ENCODE measurements around the gene EGFL7.
"Not testable (repeated sequence)": the region's sequence is repeated elsewhere in the genome, so short reads cannot be mapped to it uniquely, and the experiment has no call there.

Gene EGFL7

GRCh38 chr9:136700959-136701667, 38.4 kb downstream of the EGFL7 start:
- H3K4me3 ChIP-seq (ENCODE audit: insufficient read depth, low read depth, low read length, poor library complexity, severe bottlenecking) = peak overlapping the region; percentile 43
- DNase-seq = peak in 2 of 3 donors; percentile 15 to 27
- no peak overlapping the region for H3K27ac ChIP-seq (ENCODE audit: insufficient read depth, low read length, poor library complexity, severe bottlenecking)
- H3K36me3 ChIP-seq (ENCODE audit: control insufficient read depth, insufficient read depth, low read length) = no peaks in the 10 kb centered on the region
- no peaks in the 10 kb centered on the region for H3K9me3 ChIP-seq (ENCODE audit: control insufficient read depth, low read length)
- H3K4me1 ChIP-seq (ENCODE audit: control insufficient read depth, insufficient read depth, low read length, poor library complexity, severe bottlenecking) = peaks cover 13% of the 10 kb centered on the region
- H3K27me3 ChIP-seq (replicated peaks; ENCODE audit: control insufficient read depth, insufficient read depth, low read length, poor library complexity, severe bottlenecking) = no peaks in the 10 kb centered on the region

- H3K4me3 ChIP-seq (ENCODE audit: insufficient read depth, low read depth, low read length, poor library complexity, severe bottlenecking) = peak overlapping the region; percentile 43
- no peak overlapping the region for H3K27ac ChIP-seq (ENCODE audit: insufficient read depth, low read length, poor library complexity, severe bottlenecking)
- no peaks in the 10 kb centered on the region for H3K36me3 ChIP-seq (ENCODE audit: control insufficient read depth, insufficient read depth, low read length)
- no peaks in the 10 kb centered on the region for H3K27me3 ChIP-seq (replicated peaks; ENCODE audit: control insufficient read depth, insufficient read depth, low read length, poor library complexity, severe bottlenecking)
- H3K9me3 ChIP-seq (ENCODE audit: control insufficient read depth, low read length) = no peaks in the 10 kb centered on the region
- DNase-seq = no peak
- H3K4me1 ChIP-seq (ENCODE audit: control insufficient read depth, insufficient read depth, low read length, poor library complexity, severe bottlenecking) = peaks cover 13% of the 10 kb centered on the region
Observed at GRCh38 chr9:136701668-136702053, 38.9 kb downstream of the EGFL7 start.

- no peaks in the 10 kb centered on the region for H3K27me3 ChIP-seq (replicated peaks; ENCODE audit: control insufficient read depth, insufficient read depth, low read length, poor library complexity, severe bottlenecking)
- H3K4me1 ChIP-seq (ENCODE audit: control insufficient read depth, insufficient read depth, low read length, poor library complexity, severe bottlenecking) = peaks cover 13% of the 10 kb centered on the region
- H3K9me3 ChIP-seq (ENCODE audit: control insufficient read depth, low read length) = no peaks in the 10 kb centered on the region
- H3K36me3 ChIP-seq (ENCODE audit: control insufficient read depth, insufficient read depth, low read length) = no peaks in the 10 kb centered on the region
- H3K27ac ChIP-seq (ENCODE audit: insufficient read depth, low read length, poor library complexity, severe bottlenecking) = no peak overlapping the region
- no peak for DNase-seq
- H3K4me3 ChIP-seq (ENCODE audit: insufficient read depth, low read depth, low read length, poor library complexity, severe bottlenecking) = no peak overlapping the region
Observed at GRCh38 chr9:136703276-136703860, 40.7 kb downstream of the EGFL7 start.

GRCh38 chr9:136704741-136705140, 42.0 kb downstream of the EGFL7 start:
- peaks cover 13% of the 10 kb centered on the region for H3K4me1 ChIP-seq (ENCODE audit: control insufficient read depth, insufficient read depth, low read length, poor library complexity, severe bottlenecking)
- H3K4me3 ChIP-seq (ENCODE audit: insufficient read depth, low read depth, low read length, poor library complexity, severe bottlenecking); H3K27ac ChIP-seq (ENCODE audit: insufficient read depth, low read length, poor library complexity, severe bottlenecking); DNase-seq; H3K9me3 ChIP-seq (ENCODE audit: control insufficient read depth, low read length); H3K27me3 ChIP-seq (replicated peaks; ENCODE audit: control insufficient read depth, insufficient read depth, low read length, poor library complexity, severe bottlenecking); H3K36me3 ChIP-seq (ENCODE audit: control insufficient read depth, insufficient read depth, low read length): not testable (repeated sequence)

GRCh38 chr9:136705564-136705963, 42.8 kb downstream of the EGFL7 start:
- Histone ChIP-seq H3K27me3 (replicated peaks; ENCODE audit: control insufficient read depth, insufficient read depth, low read length, poor library complexity, severe bottlenecking) (no peaks in the 10 kb centered on the region), H3K27ac (ENCODE audit: insufficient read depth, low read length, poor library complexity, severe bottlenecking) (no peak overlapping the region)

GRCh38 chr9:136707011-136707410, 44.3 kb downstream of the EGFL7 start:
- no peak overlapping the region for H3K27ac ChIP-seq (ENCODE audit: insufficient read depth, low read length, poor library complexity, severe bottlenecking)
- no peaks in the 10 kb centered on the region for H3K9me3 ChIP-seq (ENCODE audit: control insufficient read depth, low read length)
- no peak for DNase-seq
- no peak overlapping the region for H3K4me3 ChIP-seq (ENCODE audit: insufficient read depth, low read depth, low read length, poor library complexity, severe bottlenecking)
- H3K27me3 ChIP-seq (replicated peaks; ENCODE audit: control insufficient read depth, insufficient read depth, low read length, poor library complexity, severe bottlenecking) = peaks cover 10% of the 10 kb centered on the region
- H3K4me1 ChIP-seq (ENCODE audit: control insufficient read depth, insufficient read depth, low read length, poor library complexity, severe bottlenecking) = peaks cover 6% of the 10 kb centered on the region
- no peaks in the 10 kb centered on the region for H3K36me3 ChIP-seq (ENCODE audit: control insufficient read depth, insufficient read depth, low read length)

More at GRCh38 chr9:136705564-136705963, 42.8 kb downstream of the EGFL7 start:
- Histone ChIP-seq H3K4me1 (ENCODE audit: control insufficient read depth, insufficient read depth, low read length, poor library complexity, severe bottlenecking) (peaks cover 8% of the 10 kb centered on the region), H3K4me3 (ENCODE audit: insufficient read depth, low read depth, low read length, poor library complexity, severe bottlenecking) (no peak overlapping the region), H3K9me3 (ENCODE audit: control insufficient read depth, low read length) (no peaks in the 10 kb centered on the region), H3K36me3 (ENCODE audit: control insufficient read depth, insufficient read depth, low read length) (no peaks in the 10 kb centered on the region)
- no peak for DNase-seq

- Histone ChIP-seq H3K4me1 (ENCODE audit: control insufficient read depth, insufficient read depth, low read length, poor library complexity, severe bottlenecking) (peaks cover 12% of the 10 kb centered on the region), H3K9me3 (ENCODE audit: control insufficient read depth, low read length) (no peaks in the 10 kb centered on the region), H3K27ac (ENCODE audit: insufficient read depth, low read length, poor library complexity, severe bottlenecking) (no peak overlapping the region), H3K36me3 (ENCODE audit: control insufficient read depth, insufficient read depth, low read length) (no peaks in the 10 kb centered on the region), H3K27me3 (replicated peaks; ENCODE audit: control insufficient read depth, insufficient read depth, low read length, poor library complexity, severe bottlenecking) (peaks cover 16% of the 10 kb centered on the region), H3K4me3 (ENCODE audit: insufficient read depth, low read depth, low read length, poor library complexity, severe bottlenecking) (no peak overlapping the region)
- no peak for DNase-seq
Observed at GRCh38 chr9:136707849-136708517, 45.3 kb downstream of the EGFL7 start.

GRCh38 chr9:136709454-136710109, 46.9 kb downstream of the EGFL7 start:
- H3K4me1 ChIP-seq (ENCODE audit: control insufficient read depth, insufficient read depth, low read length, poor library complexity, severe bottlenecking) = peaks cover 13% of the 10 kb centered on the region
- H3K27ac ChIP-seq (ENCODE audit: insufficient read depth, low read length, poor library complexity, severe bottlenecking) = no peak overlapping the region
- no peak overlapping the region for H3K4me3 ChIP-seq (ENCODE audit: insufficient read depth, low read depth, low read length, poor library complexity, severe bottlenecking)
- DNase-seq = no peak
- H3K9me3 ChIP-seq (ENCODE audit: control insufficient read depth, low read length) = no peaks in the 10 kb centered on the region
- peaks cover 28% of the 10 kb centered on the region for H3K27me3 ChIP-seq (replicated peaks; ENCODE audit: control insufficient read depth, insufficient read depth, low read length, poor library complexity, severe bottlenecking)
- no peaks in the 10 kb centered on the region for H3K36me3 ChIP-seq (ENCODE audit: control insufficient read depth, insufficient read depth, low read length)

GRCh38 chr9:136710543-136710942, 47.8 kb downstream of the EGFL7 start:
- Histone ChIP-seq H3K4me1 (ENCODE audit: control insufficient read depth, insufficient read depth, low read length, poor library complexity, severe bottlenecking) (peaks cover 13% of the 10 kb centered on the region), H3K27me3 (replicated peaks; ENCODE audit: control insufficient read depth, insufficient read depth, low read length, poor library complexity, severe bottlenecking) (peaks cover 28% of the 10 kb centered on the region), H3K4me3 (ENCODE audit: insufficient read depth, low read depth, low read length, poor library complexity, severe bottlenecking) (no peak overlapping the region), H3K27ac (ENCODE audit: insufficient read depth, low read length, poor library complexity, severe bottlenecking) (no peak overlapping the region), H3K36me3 (ENCODE audit: control insufficient read depth, insufficient read depth, low read length) (no peaks in the 10 kb centered on the region), H3K9me3 (ENCODE audit: control insufficient read depth, low read length) (no peaks in the 10 kb centered on the region)
- no peak for DNase-seq

Measured in effector memory CD4-positive, alpha-beta T cell (primary cell).